ENCODE data around the gene CLINT1. TPM values are rescaled to one million over a fixed set of nuclear protein-coding genes. Genes with fewer than 3 reads are reported as not detected.
A peak's percentile ranks its signal among the peaks of the same experiment; 100 is the strongest.

Gene CLINT1
- total and polyA plus RNA-seq, 2 donors from 2014 or later, result 34.1 to 173 TPM

- H3K36me3 ChIP-seq (ENCODE audit: control insufficient read depth in 2 of 3, insufficient read depth in 3 of 3, low read length in 3 of 3), result peaks cover 3 to 4% (median 3%) of the 10 kb centered on the region in 3 donors
- H3K9ac ChIP-seq (ENCODE audit: low read length in 3 of 3), result no peak overlapping the region
- intact Hi-C loops (cut with DNase I), result loop anchor here (10.0 kb wide), 1 partner anchor 175 kb away; no protein-coding TSS in a partner anchor
- TF ChIP-seq CTCF (IDR thresholded peaks at IDR 0.05; ENCODE audit: borderline replicate concordance, extremely low read depth, insufficient read depth), result no peak
- H3K27me3 ChIP-seq (ENCODE audit: control insufficient read depth, insufficient read depth, low read length), result no peaks in the 10 kb centered on the region
- no peaks in the 10 kb centered on the region for H3K9me3 ChIP-seq (ENCODE audit: control insufficient read depth in 2 of 3, insufficient read depth in 1 of 3, low read length in 3 of 3)
- H3K4me1 ChIP-seq (ENCODE audit: control insufficient read depth in 2 of 3, insufficient read depth in 2 of 3, low read depth in 1 of 3, low read length in 3 of 3), result peaks cover 0 to 11% (median 5%) of the 10 kb centered on the region in 3 donors
- FAIRE-seq, result no peak
- no peak overlapping the region for H3K4me3 ChIP-seq (ENCODE audit: low read length in 3 of 3)
- DNase-seq, result peak in 3 of 5 donors; percentile 13 to 69 (median 52)
- H3K27ac ChIP-seq (ENCODE audit: low read depth in 2 of 2, low read length in 2 of 2), result no peak overlapping the region
Measured at GRCh38 chr5:157819502-157820115, 39.3 kb downstream of the CLINT1 start.

- H3K4me1 ChIP-seq (ENCODE audit: control insufficient read depth in 2 of 3, insufficient read depth in 2 of 3, low read depth in 1 of 3, low read length in 3 of 3), result peaks cover 0 to 11% (median 5%) of the 10 kb centered on the region in 3 donors
- intact Hi-C loops (cut with DNase I), result loop anchor here (10.0 kb wide), 1 partner anchor 176 kb away; no protein-coding TSS in a partner anchor
- DNase-seq (no peak), FAIRE-seq (no peak)
- no peak for TF ChIP-seq CTCF (IDR thresholded peaks at IDR 0.05; ENCODE audit: borderline replicate concordance, extremely low read depth, insufficient read depth)
- peaks cover 4 to 11% (median 9%) of the 10 kb centered on the region in 3 donors for H3K36me3 ChIP-seq (ENCODE audit: control insufficient read depth in 2 of 3, insufficient read depth in 3 of 3, low read length in 3 of 3)
- no peak overlapping the region for H3K9ac ChIP-seq (ENCODE audit: low read length in 3 of 3)
- H3K4me3 ChIP-seq (ENCODE audit: low read length in 3 of 3), result no peak overlapping the region
- no peaks in the 10 kb centered on the region for H3K27me3 ChIP-seq (ENCODE audit: control insufficient read depth, insufficient read depth, low read length)
- H3K27ac ChIP-seq (ENCODE audit: low read depth in 2 of 2, low read length in 2 of 2), result no peak overlapping the region
- H3K9me3 ChIP-seq (ENCODE audit: control insufficient read depth in 2 of 3, insufficient read depth in 1 of 3, low read length in 3 of 3), result no peaks in the 10 kb centered on the region
Measured at GRCh38 chr5:157818368-157818767, 40.6 kb downstream of the CLINT1 start.

GRCh38 chr5:157817928-157818327 is 41.0 kb downstream of the CLINT1 start:
- H3K4me3 ChIP-seq (ENCODE audit: low read length in 3 of 3), result no peak overlapping the region
- DNase-seq (no peak), FAIRE-seq (no peak)
- peaks cover 4 to 15% (median 11%) of the 10 kb centered on the region in 3 donors for H3K36me3 ChIP-seq (ENCODE audit: control insufficient read depth in 2 of 3, insufficient read depth in 3 of 3, low read length in 3 of 3)
- H3K27ac ChIP-seq (ENCODE audit: low read depth in 2 of 2, low read length in 2 of 2), result no peak overlapping the region
- no peaks in the 10 kb centered on the region for H3K9me3 ChIP-seq (ENCODE audit: control insufficient read depth in 2 of 3, insufficient read depth in 1 of 3, low read length in 3 of 3)
- no peaks in the 10 kb centered on the region for H3K27me3 ChIP-seq (ENCODE audit: control insufficient read depth, insufficient read depth, low read length)
- peaks cover 0 to 11% (median 5%) of the 10 kb centered on the region in 3 donors for H3K4me1 ChIP-seq (ENCODE audit: control insufficient read depth in 2 of 3, insufficient read depth in 2 of 3, low read depth in 1 of 3, low read length in 3 of 3)
- no peak overlapping the region for H3K9ac ChIP-seq (ENCODE audit: low read length in 3 of 3)
- intact Hi-C loops (cut with DNase I), result loop anchor here (10.0 kb wide), 1 partner anchor 177 kb away; no protein-coding TSS in a partner anchor
- TF ChIP-seq CTCF (IDR thresholded peaks at IDR 0.05; ENCODE audit: borderline replicate concordance, extremely low read depth, insufficient read depth), result no peak

Measured in kidney (tissue), 14 donors.